Rectal smooth muscle tissue (tissue), 1 donor: ENCODE measurements around the gene SSUH2.

Experiments
- H3K27ac ChIP-seq: one replicate; pipeline ENCODE4 v1.7.0; 2013; ENCODE audit warnings: low read depth, low read length, inconsistent platforms
- H3K27me3 ChIP-seq: one replicate; pipeline ENCODE4 v1.7.0; 2013; ENCODE audit warnings: low read length; ENCODE audit not compliant: control insufficient read depth, insufficient read depth
- H3K36me3 ChIP-seq: one replicate; pipeline ENCODE4 v1.7.0; 2013; ENCODE audit warnings: low read length; ENCODE audit not compliant: control insufficient read depth, insufficient read depth
- H3K4me1 ChIP-seq: one replicate; pipeline ENCODE4 v1.7.0; 2013; ENCODE audit warnings: low read length; ENCODE audit not compliant: control insufficient read depth, insufficient read depth
- H3K4me3 ChIP-seq: one replicate; pipeline ENCODE4 v1.7.0; 2013; ENCODE audit warnings: low read length
- H3K9ac ChIP-seq: one replicate; pipeline ENCODE4 v1.7.0; 2013; ENCODE audit warnings: low read length

SSUH2 gene

GRCh38 chr3:8576841-8577571, 67.6 kb downstream of the SSUH2 start:
- Histone ChIP-seq H3K27me3 (no peaks in the 10 kb centered on the region), H3K27ac (no peak overlapping the region), H3K9ac (no peak overlapping the region), H3K4me1 (no peaks in the 10 kb centered on the region), H3K4me3 (no peak overlapping the region), H3K36me3 (no peaks in the 10 kb centered on the region)

- Histone ChIP-seq H3K27ac (no peak overlapping the region), H3K4me1 (no peaks in the 10 kb centered on the region), H3K9ac (no peak overlapping the region), H3K36me3 (no peaks in the 10 kb centered on the region), H3K4me3 (no peak overlapping the region), H3K27me3 (no peaks in the 10 kb centered on the region)
Measured at GRCh38 chr3:8576436-8576835, 68.2 kb downstream of the SSUH2 start.

- Histone ChIP-seq H3K27me3 (no peaks in the 10 kb centered on the region), H3K27ac (no peak overlapping the region), H3K36me3 (no peaks in the 10 kb centered on the region), H3K4me1 (no peaks in the 10 kb centered on the region), H3K4me3 (no peak overlapping the region), H3K9ac (no peak overlapping the region)
Measured at GRCh38 chr3:8575364-8576104, 69.1 kb downstream of the SSUH2 start.

- Histone ChIP-seq H3K9ac (no peak overlapping the region), H3K27me3 (no peaks in the 10 kb centered on the region), H3K4me1 (no peaks in the 10 kb centered on the region), H3K27ac (no peak overlapping the region), H3K36me3 (no peaks in the 10 kb centered on the region), H3K4me3 (no peak overlapping the region)
Measured at GRCh38 chr3:8574670-8575322, 69.8 kb downstream of the SSUH2 start.

GRCh38 chr3:8574040-8574669, 70.4 kb downstream of the SSUH2 start:
- Histone ChIP-seq H3K27ac (no peak overlapping the region), H3K36me3 (no peaks in the 10 kb centered on the region), H3K4me3 (no peak overlapping the region), H3K9ac (no peak overlapping the region), H3K27me3 (no peaks in the 10 kb centered on the region), H3K4me1 (no peaks in the 10 kb centered on the region)

- no peaks in the 10 kb centered on the region for H3K27me3 ChIP-seq
Measured at GRCh38 chr3:8573342-8573926, 71.2 kb downstream of the SSUH2 start.

GRCh38 chr3:8571256-8571655, 73.3 kb downstream of the SSUH2 start:
- no peaks in the 10 kb centered on the region for H3K4me1 ChIP-seq
- H3K9ac ChIP-seq: no peak overlapping the region
- no peak overlapping the region for H3K27ac ChIP-seq
- no peaks in the 10 kb centered on the region for H3K36me3 ChIP-seq
- H3K4me3 ChIP-seq: no peak overlapping the region
- no peaks in the 10 kb centered on the region for H3K27me3 ChIP-seq

More at GRCh38 chr3:8573342-8573926, 71.2 kb downstream of the SSUH2 start:
- Histone ChIP-seq H3K9ac (no peak overlapping the region), H3K4me1 (no peaks in the 10 kb centered on the region), H3K4me3 (no peak overlapping the region), H3K36me3 (no peaks in the 10 kb centered on the region), H3K27ac (no peak overlapping the region)
